Liver (tissue), 9 donors: ENCODE results near the gene FAM216B. TPM values are rescaled to one million over a fixed set of nuclear protein-coding genes. Genes with fewer than 3 reads are reported as not detected.
A peak's percentile ranks its signal among the peaks of the same experiment; 100 is the strongest.

Experiments
- DNase-seq: peaks from one replicate; pipeline ENCODE4 v3.0.0-alpha.2; 2017; ENCODE audit warnings: low spot score
- H3K27ac ChIP-seq, 2 donors: one replicate each; pipeline ENCODE4 v1.7.0; 2013; ENCODE audit warnings: inconsistent platforms in 2 of 2, low read length in 2 of 2, control low read depth in 1 of 2, low read depth in 1 of 2, mild to moderate bottlenecking in 1 of 2
- H3K27me3 ChIP-seq, 4 donors: one replicate each; pipeline versions ENCODE4 v1.6.1 to v1.7.0; 2013; ENCODE audit warnings: low read length in 3 of 4, inconsistent platforms in 1 of 4, mild to moderate bottlenecking in 1 of 4, moderate library complexity in 1 of 4; ENCODE audit not compliant: control insufficient read depth in 4 of 4, insufficient read depth in 4 of 4
- H3K36me3 ChIP-seq, 4 donors: one replicate each; pipeline versions ENCODE4 v1.6.1 to v1.7.0; 2013; ENCODE audit warnings: low read length in 3 of 4, mild to moderate bottlenecking in 3 of 4, low read depth in 1 of 4, moderate library complexity in 1 of 4; ENCODE audit not compliant: control insufficient read depth in 4 of 4, insufficient read depth in 3 of 4
- H3K4me1 ChIP-seq, 4 donors: one replicate each; pipeline versions ENCODE4 v1.6.1 to v1.7.0; 2013; ENCODE audit warnings: low read length in 3 of 4, mild to moderate bottlenecking in 3 of 4, moderate library complexity in 1 of 4; ENCODE audit not compliant: control insufficient read depth in 4 of 4, insufficient read depth in 4 of 4
- H3K4me3 ChIP-seq, 3 donors: one replicate each; pipeline versions ENCODE4 v1.6.1 to v1.7.0; 2013; ENCODE audit warnings: low read length in 3 of 3, control low read depth in 1 of 3, low read depth in 1 of 3, mild to moderate bottlenecking in 1 of 3
- H3K9ac ChIP-seq, 2 donors: one replicate each; pipeline ENCODE4 v1.7.0; 2013; ENCODE audit warnings: low read length in 2 of 2, mild to moderate bottlenecking in 2 of 2, moderate library complexity in 2 of 2, control low read depth in 1 of 2, low read depth in 1 of 2
- H3K9me3 ChIP-seq, 4 donors: one replicate each; pipeline versions ENCODE4 v1.6.1 to v1.7.0; 2013; ENCODE audit warnings: low read length in 3 of 4; ENCODE audit not compliant: control insufficient read depth in 4 of 4
- EGR1 ChIP-seq, 2 donors: IDR thresholded peaks; 2 replicates each; pipeline ENCODE4 v1.6.1; 2016 to 2018; ENCODE audit warnings: antibody characterized with exemption in 2 of 2, low read depth in 2 of 2
- FOXA1 ChIP-seq: IDR thresholded peaks from 2 replicates; pipeline ENCODE4 v1.6.1; 2016; ENCODE audit warnings: antibody characterized with exemption
- FOXA2 ChIP-seq: IDR thresholded peaks from 2 replicates; pipeline ENCODE4 v1.6.1; 2016; ENCODE audit warnings: antibody characterized with exemption
- GABPA ChIP-seq, 2 donors: IDR thresholded peaks in 1 of 2; conservative IDR thresholded peaks in 1 of 2; 2 replicates each; pipeline ENCODE4 v1.6.1; 2016; ENCODE audit warnings: antibody characterized with exemption in 2 of 2, mild to moderate bottlenecking in 1 of 2, moderate library complexity in 1 of 2
- HNF4A ChIP-seq, 2 donors: conservative IDR thresholded peaks; 2 replicates each; pipeline ENCODE4 v1.6.1; 2016; ENCODE audit warnings: antibody characterized with exemption in 2 of 2, mild to moderate bottlenecking in 2 of 2
- HNF4G ChIP-seq: IDR thresholded peaks from 2 replicates; pipeline ENCODE4 v1.6.1; 2016; ENCODE audit warnings: antibody characterized with exemption
- JUND ChIP-seq, 2 donors: IDR thresholded peaks; 2 replicates each; pipeline ENCODE4 v1.6.1; 2016; ENCODE audit warnings: antibody characterized with exemption in 2 of 2
- NR2F2 ChIP-seq: IDR thresholded peaks from 2 replicates; pipeline ENCODE4 v1.6.1; 2016; ENCODE audit warnings: antibody characterized with exemption
- RAD21 ChIP-seq, 2 donors: IDR thresholded peaks; 2 replicates each; pipeline ENCODE4 v1.6.1; 2016; ENCODE audit warnings: antibody characterized with exemption in 2 of 2, mild to moderate bottlenecking in 2 of 2
- RXRA ChIP-seq, 2 donors: IDR thresholded peaks; 2 replicates each; pipeline ENCODE4 v1.6.1; 2017 to 2018; ENCODE audit warnings: antibody characterized with exemption in 2 of 2, mild to moderate bottlenecking in 1 of 2
- SP1 ChIP-seq: IDR thresholded peaks from 2 replicates; pipeline ENCODE4 v1.6.1; 2018; ENCODE audit warnings: antibody characterized with exemption, mild to moderate bottlenecking
- TAF1 ChIP-seq: conservative IDR thresholded peaks from 2 replicates; pipeline ENCODE4 v1.6.1; 2016; ENCODE audit warnings: antibody characterized with exemption, mild to moderate bottlenecking
- YY1 ChIP-seq: IDR thresholded peaks from 2 replicates; pipeline ENCODE4 v1.6.1; 2016; ENCODE audit warnings: antibody characterized with exemption, mild to moderate bottlenecking
- WGBS: extraction: QIAGEN DNeasy Blood & Tissue Kit; methylation state at CpG from one replicate; pipeline ENCODE4 v1.1.7; 2013; 5-methylcytosine and 5-hydroxymethylcytosine counted together
- polyA plus RNA-seq, 2 donors: library from polyadenylated mRNA; stranded (reverse) in 1 of 2; unstranded in 1 of 2; fragments of 200-250 nt in 1 of 2; fragments of >200 nt in 1 of 2; fragmentation: Nextera tagmentation in 1 of 2; extraction: Ambion mirVana in 1 of 2; gene quantifications; one replicate each; pipeline versions ENCODE4 v1.2.1 to v1.2.3, GENCODE V29; 2013 to 2015
- total RNA-seq, 2 donors: library from RNA; depleted of rRNA; stranded (reverse); fragments of >200 nt; gene quantifications; one replicate each; pipeline ENCODE4 v1.2.3, GENCODE V29; 2014
- TF ChIP-seq, protein P1 (sequence below): IDR thresholded peaks from 2 replicates; pipeline ENCODE4 v1.6.1; 2016; ENCODE audit warnings: antibody characterized with exemption
- TF ChIP-seq, protein P2 (sequence below): IDR thresholded peaks from 2 replicates; pipeline ENCODE4 v1.6.1; 2016; ENCODE audit warnings: antibody characterized with exemption, mild to moderate bottlenecking
- TF ChIP-seq, protein P3 (sequence below): fragments of 150-350 bp; IDR thresholded peaks from 2 replicates; pipeline ENCODE4 v1.5.1; 2017; ENCODE audit warnings: improper control_type of control experiment, low read depth, low read length; ENCODE audit not compliant: missing input control
- TF ChIP-seq, protein P4 (sequence below): IDR thresholded peaks from 2 replicates; pipeline ENCODE4 v1.6.1; 2016; ENCODE audit warnings: antibody characterized with exemption
- TF ChIP-seq, protein P5 (sequence below): IDR thresholded peaks from 2 replicates; pipeline ENCODE4 v1.6.1; 2016; ENCODE audit warnings: antibody characterized with exemption
- donor health status: healthy.
- donor health status: healthy.
- donor health status: healthy.
- donor health status: healthy.
- donor health status: healthy.

Gene FAM216B
- total and polyA plus RNA-seq, 4 donors = not detected

DNA sequence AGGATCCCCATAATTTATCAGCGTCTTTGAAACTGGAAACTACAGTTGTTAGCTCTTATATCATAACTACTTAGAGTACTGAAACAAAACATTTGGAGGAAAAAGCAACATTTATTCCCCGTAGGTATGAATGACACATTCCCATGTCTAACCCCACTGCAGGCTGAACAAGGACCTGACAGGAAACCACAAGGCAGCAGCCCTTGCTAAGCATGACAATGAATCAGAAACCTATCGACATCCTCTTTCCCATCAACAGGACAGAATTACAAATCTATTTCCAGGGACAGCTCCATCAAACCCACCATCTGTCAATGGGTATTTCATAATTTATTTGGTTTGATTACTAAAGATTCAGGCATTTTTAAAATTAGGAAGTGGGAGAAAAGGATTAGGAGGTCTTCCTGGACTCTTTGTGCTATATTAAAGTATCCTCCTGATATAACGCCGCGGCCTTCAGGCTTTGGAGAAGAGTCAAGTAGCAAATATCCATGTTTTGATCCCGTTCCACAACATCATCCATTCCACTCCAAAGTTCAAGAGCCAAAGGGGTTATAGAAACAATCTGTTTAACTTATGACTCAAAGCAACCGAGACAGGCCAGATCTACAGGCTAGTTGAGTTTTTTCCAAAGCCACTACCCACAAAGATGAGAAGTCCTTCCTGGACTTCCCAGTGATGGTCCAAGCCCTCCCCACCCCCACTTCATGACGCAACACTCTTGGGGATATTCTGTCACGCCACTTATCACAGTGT, 51.1 kb downstream of the FAM216B start:
- Histone ChIP-seq H3K27ac (no peak overlapping the region), H3K9me3 (no peaks in the 10 kb centered on the region), H3K36me3 (no peaks in the 10 kb centered on the region), H3K9ac (no peak overlapping the region), H3K4me3 (no peak overlapping the region), H3K4me1 (peaks cover 0 to 9% (median 5%) of the 10 kb centered on the region in 4 donors), H3K27me3 (no peaks in the 10 kb centered on the region)
- 44% methylated on average over 10 of the region's 10 CpGs for WGBS
- DNase-seq = no peak
- TF ChIP-seq SP1 = peak; percentile 45
- peak in 1 of 2 donors; percentile 89 for TF ChIP-seq JUND (IDR thresholded peaks at IDR 0.05)
- TF ChIP-seq, protein P1, sequence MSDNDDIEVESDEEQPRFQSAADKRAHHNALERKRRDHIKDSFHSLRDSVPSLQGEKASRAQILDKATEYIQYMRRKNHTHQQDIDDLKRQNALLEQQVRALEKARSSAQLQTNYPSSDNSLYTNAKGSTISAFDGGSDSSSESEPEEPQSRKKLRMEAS = peak; percentile 51
- TF ChIP-seq, protein P2, sequence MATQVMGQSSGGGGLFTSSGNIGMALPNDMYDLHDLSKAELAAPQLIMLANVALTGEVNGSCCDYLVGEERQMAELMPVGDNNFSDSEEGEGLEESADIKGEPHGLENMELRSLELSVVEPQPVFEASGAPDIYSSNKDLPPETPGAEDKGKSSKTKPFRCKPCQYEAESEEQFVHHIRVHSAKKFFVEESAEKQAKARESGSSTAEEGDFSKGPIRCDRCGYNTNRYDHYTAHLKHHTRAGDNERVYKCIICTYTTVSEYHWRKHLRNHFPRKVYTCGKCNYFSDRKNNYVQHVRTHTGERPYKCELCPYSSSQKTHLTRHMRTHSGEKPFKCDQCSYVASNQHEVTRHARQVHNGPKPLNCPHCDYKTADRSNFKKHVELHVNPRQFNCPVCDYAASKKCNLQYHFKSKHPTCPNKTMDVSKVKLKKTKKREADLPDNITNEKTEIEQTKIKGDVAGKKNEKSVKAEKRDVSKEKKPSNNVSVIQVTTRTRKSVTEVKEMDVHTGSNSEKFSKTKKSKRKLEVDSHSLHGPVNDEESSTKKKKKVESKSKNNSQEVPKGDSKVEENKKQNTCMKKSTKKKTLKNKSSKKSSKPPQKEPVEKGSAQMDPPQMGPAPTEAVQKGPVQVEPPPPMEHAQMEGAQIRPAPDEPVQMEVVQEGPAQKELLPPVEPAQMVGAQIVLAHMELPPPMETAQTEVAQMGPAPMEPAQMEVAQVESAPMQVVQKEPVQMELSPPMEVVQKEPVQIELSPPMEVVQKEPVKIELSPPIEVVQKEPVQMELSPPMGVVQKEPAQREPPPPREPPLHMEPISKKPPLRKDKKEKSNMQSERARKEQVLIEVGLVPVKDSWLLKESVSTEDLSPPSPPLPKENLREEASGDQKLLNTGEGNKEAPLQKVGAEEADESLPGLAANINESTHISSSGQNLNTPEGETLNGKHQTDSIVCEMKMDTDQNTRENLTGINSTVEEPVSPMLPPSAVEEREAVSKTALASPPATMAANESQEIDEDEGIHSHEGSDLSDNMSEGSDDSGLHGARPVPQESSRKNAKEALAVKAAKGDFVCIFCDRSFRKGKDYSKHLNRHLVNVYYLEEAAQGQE = no peak
- peak; percentile 8 for TF ChIP-seq FOXA2
- peak; percentile 96 to 99 for TF ChIP-seq HNF4A (conservative IDR thresholded peaks at IDR 0.05)
- TF ChIP-seq RXRA (IDR thresholded peaks at IDR 0.05) = peak in 1 of 2 donors; percentile 78
- TF ChIP-seq TAF1 = no peak
- TF ChIP-seq, protein P3, sequence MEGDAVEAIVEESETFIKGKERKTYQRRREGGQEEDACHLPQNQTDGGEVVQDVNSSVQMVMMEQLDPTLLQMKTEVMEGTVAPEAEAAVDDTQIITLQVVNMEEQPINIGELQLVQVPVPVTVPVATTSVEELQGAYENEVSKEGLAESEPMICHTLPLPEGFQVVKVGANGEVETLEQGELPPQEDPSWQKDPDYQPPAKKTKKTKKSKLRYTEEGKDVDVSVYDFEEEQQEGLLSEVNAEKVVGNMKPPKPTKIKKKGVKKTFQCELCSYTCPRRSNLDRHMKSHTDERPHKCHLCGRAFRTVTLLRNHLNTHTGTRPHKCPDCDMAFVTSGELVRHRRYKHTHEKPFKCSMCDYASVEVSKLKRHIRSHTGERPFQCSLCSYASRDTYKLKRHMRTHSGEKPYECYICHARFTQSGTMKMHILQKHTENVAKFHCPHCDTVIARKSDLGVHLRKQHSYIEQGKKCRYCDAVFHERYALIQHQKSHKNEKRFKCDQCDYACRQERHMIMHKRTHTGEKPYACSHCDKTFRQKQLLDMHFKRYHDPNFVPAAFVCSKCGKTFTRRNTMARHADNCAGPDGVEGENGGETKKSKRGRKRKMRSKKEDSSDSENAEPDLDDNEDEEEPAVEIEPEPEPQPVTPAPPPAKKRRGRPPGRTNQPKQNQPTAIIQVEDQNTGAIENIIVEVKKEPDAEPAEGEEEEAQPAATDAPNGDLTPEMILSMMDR = no peak
- TF ChIP-seq, protein P4, sequence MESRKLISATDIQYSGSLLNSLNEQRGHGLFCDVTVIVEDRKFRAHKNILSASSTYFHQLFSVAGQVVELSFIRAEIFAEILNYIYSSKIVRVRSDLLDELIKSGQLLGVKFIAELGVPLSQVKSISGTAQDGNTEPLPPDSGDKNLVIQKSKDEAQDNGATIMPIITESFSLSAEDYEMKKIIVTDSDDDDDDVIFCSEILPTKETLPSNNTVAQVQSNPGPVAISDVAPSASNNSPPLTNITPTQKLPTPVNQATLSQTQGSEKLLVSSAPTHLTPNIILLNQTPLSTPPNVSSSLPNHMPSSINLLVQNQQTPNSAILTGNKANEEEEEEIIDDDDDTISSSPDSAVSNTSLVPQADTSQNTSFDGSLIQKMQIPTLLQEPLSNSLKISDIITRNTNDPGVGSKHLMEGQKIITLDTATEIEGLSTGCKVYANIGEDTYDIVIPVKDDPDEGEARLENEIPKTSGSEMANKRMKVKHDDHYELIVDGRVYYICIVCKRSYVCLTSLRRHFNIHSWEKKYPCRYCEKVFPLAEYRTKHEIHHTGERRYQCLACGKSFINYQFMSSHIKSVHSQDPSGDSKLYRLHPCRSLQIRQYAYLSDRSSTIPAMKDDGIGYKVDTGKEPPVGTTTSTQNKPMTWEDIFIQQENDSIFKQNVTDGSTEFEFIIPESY = peak; percentile 52
- peak in 1 of 2 donors; percentile 38 for TF ChIP-seq RAD21 (IDR thresholded peaks at IDR 0.05)
- no peak for TF ChIP-seq FOXA1
- no peak for TF ChIP-seq EGR1 (IDR thresholded peaks at IDR 0.05; ENCODE audit: low read depth in 2 of 2)
- peak in 1 of 2 donors; percentile 26 for TF ChIP-seq GABPA (IDR thresholded peaks at IDR 0.05 in 1 of 2, conservative IDR thresholded peaks at IDR 0.05 in 1 of 2)
- peak; percentile 63 for TF ChIP-seq YY1
- TF ChIP-seq, protein P5, sequence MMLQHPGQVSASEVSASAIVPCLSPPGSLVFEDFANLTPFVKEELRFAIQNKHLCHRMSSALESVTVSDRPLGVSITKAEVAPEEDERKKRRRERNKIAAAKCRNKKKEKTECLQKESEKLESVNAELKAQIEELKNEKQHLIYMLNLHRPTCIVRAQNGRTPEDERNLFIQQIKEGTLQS = peak; percentile 40
- no peak for TF ChIP-seq NR2F2
- peak; percentile 74 for TF ChIP-seq HNF4G
